Endothelial cell of umbilical vein (primary cell): ENCODE results near the gene FOXRED2. TPM values are rescaled to one million over a fixed set of nuclear protein-coding genes. Genes with fewer than 3 reads are reported as not detected.

ENCODE experiments used
- BruUV-seq: library from RNA; stranded (reverse); fragments of 400-500 nt; replicated peaks from 2 replicates; lab custom pipeline; 2021; lab: Mats Ljungman, UMichigan
- CTCF ChIA-PET: fragments of 300-600, 350-600 bp; sonication (Branson Sonifier 250); formaldehyde crosslinking; loops from one replicate; lab custom pipeline; 2021; ENCODE audit warnings: antibody characterized with exemption, inconsistent platforms; lab: Charles Lee
- POLR2A ChIA-PET: fragments of 300-600, 350-600 bp; sonication (Branson Sonifier 250); formaldehyde crosslinking; loops from one replicate; lab custom pipeline; 2021; ENCODE audit warnings: antibody characterized with exemption, inconsistent platforms; lab: Charles Lee
- DNase-seq: peaks from one replicate; pipeline ENCODE4 v3.0.0-alpha.2; 2011; ENCODE audit warnings: low read depth, low spot score
- FAIRE-seq: peaks from 2 replicates; lab custom pipeline; 2011; peaks lifted over from hg19 to GRCh38; lab: Jason Lieb, UNC
- H2AFZ ChIP-seq: 2 replicates; pipeline ENCODE4 v1.6.0; 2012; ENCODE audit warnings: low read depth, low read length, control low read depth, inconsistent platforms
- H3K27ac ChIP-seq: 2 replicates; pipeline ENCODE4 v1.5.1; 2011; ENCODE audit warnings: low read depth, mild to moderate bottlenecking, control low read depth, low read length, moderate library complexity; ENCODE audit not compliant: insufficient read depth
- H3K27me3 ChIP-seq, 2 experiments: 2 replicates each; pipeline versions ENCODE4 v1.6.0 to v1.6.1; 2011; ENCODE audit warnings: low read length in 2 of 2, mixed read lengths in 1 of 2; ENCODE audit not compliant: control insufficient read depth in 2 of 2, insufficient read depth in 2 of 2
- H3K36me3 ChIP-seq, 2 experiments: 2 replicates in 1 of 2; 3 replicates in 1 of 2; pipeline ENCODE4 v1.5.1; 2011; ENCODE audit warnings: low read length in 2 of 2, mild to moderate bottlenecking in 1 of 2, moderate library complexity in 1 of 2; ENCODE audit not compliant: control insufficient read depth in 2 of 2, insufficient read depth in 2 of 2; ENCODE audit errors: extremely low read depth in 1 of 2
- H3K4me1 ChIP-seq: 3 replicates; pipeline ENCODE4 v1.5.1; 2011; ENCODE audit warnings: mild to moderate bottlenecking, low read length; ENCODE audit not compliant: control insufficient read depth, insufficient read depth; ENCODE audit errors: extremely low read depth
- H3K4me2 ChIP-seq: 2 replicates; pipeline ENCODE4 v1.6.1; 2011; ENCODE audit warnings: low read length, control low read depth, mixed read lengths; ENCODE audit not compliant: insufficient read depth
- H3K4me3 ChIP-seq, 3 experiments: fragments of 200-600 bp in 1 of 3; sonication (generic), shearing (Covaris generic) in 1 of 3; replicated peaks in 1 of 3; 2 replicates each; pipeline ENCODE4 v1.5.1; 2011 to 2016; ENCODE audit warnings: control low read depth in 3 of 3, low read length in 3 of 3, mild to moderate bottlenecking in 2 of 3, inconsistent platforms in 1 of 3, low read depth in 1 of 3, moderate library complexity in 1 of 3; ENCODE audit not compliant: insufficient read depth in 1 of 3
- H3K79me2 ChIP-seq: 2 replicates; pipeline ENCODE4 v1.6.0; 2012; ENCODE audit warnings: low read length, inconsistent platforms; ENCODE audit not compliant: control insufficient read depth, insufficient read depth
- H3K9ac ChIP-seq: replicated peaks from 2 replicates; pipeline ENCODE3; 2011; ENCODE audit warnings: low read length, control low read depth; ENCODE audit not compliant: insufficient read depth; ENCODE audit errors: extremely low read depth
- H3K9me1 ChIP-seq: replicated peaks from 3 replicates; pipeline ENCODE4 v1.6.0; 2011; ENCODE audit warnings: mild to moderate bottlenecking, low read length; ENCODE audit not compliant: control insufficient read depth, insufficient read depth; ENCODE audit errors: extremely low read depth
- H3K9me3 ChIP-seq: replicated peaks from 2 replicates; pipeline ENCODE4 v1.5.1; 2012; ENCODE audit warnings: low read length, inconsistent platforms; ENCODE audit not compliant: control insufficient read depth, insufficient read depth
- H4K20me1 ChIP-seq: replicated peaks from 2 replicates; pipeline ENCODE3; 2011; ENCODE audit warnings: mild to moderate bottlenecking, low read length; ENCODE audit not compliant: control insufficient read depth, insufficient read depth; ENCODE audit errors: extremely low read depth
- FOS ChIP-seq: IDR thresholded peaks from 2 replicates; pipeline ENCODE4 v1.6.1; 2011; ENCODE audit warnings: mild to moderate bottlenecking, low read length, moderate library complexity, borderline replicate concordance; ENCODE audit not compliant: insufficient read depth
- GATA2 ChIP-seq: IDR thresholded peaks from 2 replicates; pipeline ENCODE4 v1.7.0; 2011; ENCODE audit warnings: low read depth, mild to moderate bottlenecking, moderate library complexity, mixed read lengths, low read length; ENCODE audit not compliant: insufficient read length, insufficient read depth
- JUN ChIP-seq: IDR thresholded peaks from 2 replicates; pipeline ENCODE4 v1.6.1; 2011; ENCODE audit warnings: borderline replicate concordance, low read depth; ENCODE audit not compliant: insufficient read length, insufficient read depth
- MYC ChIP-seq: IDR thresholded peaks from one replicate; pipeline ENCODE4 v1.6.1; 2011; ENCODE audit warnings: mild to moderate bottlenecking, low read depth, low read length
- POLR2A ChIP-seq: IDR thresholded peaks from 2 replicates; pipeline ENCODE4 v1.6.1; 2012; ENCODE audit warnings: low read depth, mild to moderate bottlenecking, control low read depth, low read length
- POLR2AphosphoS5 ChIP-seq: IDR thresholded peaks from 2 replicates; pipeline ENCODE4 v1.6.1; 2012; ENCODE audit warnings: low read depth, mild to moderate bottlenecking, control low read depth, low read length, moderate library complexity; ENCODE audit not compliant: insufficient read depth
- dilution Hi-C: fragments of 300-500 bp; cut with MboI; formaldehyde crosslinking; loops from one replicate; pipeline ENCODE4 v1.15.0; 2019; ENCODE audit warnings: low sequenced_read_pairs; ENCODE audit not compliant: extremely low pct_ligation_motif_present
- intact Hi-C: fragments of 100-400 bp; cut with micrococcal nuclease; formaldehyde crosslinking; loops from one replicate; pipeline ENCODE4 v1.10.0; 2022
- polyA plus RNA-seq, 4 experiments: library from polyadenylated mRNA; depleted of rRNA in 3 of 4; stranded (reverse) in 3 of 4; unstranded in 1 of 4; fragments of >200 nt; gene quantifications; 2 replicates each; pipeline versions ENCODE4 v1.2.1 to v1.2.3, GENCODE V29; 2011 to 2012; ENCODE audit warnings: missing spikeins in 1 of 4
- total RNA-seq: library from RNA; stranded (reverse); gene quantifications from 2 replicates; pipeline ENCODE4 v1.2.3, GENCODE V29; 2021
- TF ChIP-seq, protein P1 (sequence below): IDR thresholded peaks from 2 replicates; pipeline ENCODE4 v1.6.1; 2011; ENCODE audit not compliant: insufficient read depth, insufficient read length

FOXRED2 gene
- total and polyA plus RNA-seq, 2 donors (not counting 3 experiments of a cell fraction or from before 2014, with no cell fraction given): 8.4 to 20.4 TPM

DNA sequence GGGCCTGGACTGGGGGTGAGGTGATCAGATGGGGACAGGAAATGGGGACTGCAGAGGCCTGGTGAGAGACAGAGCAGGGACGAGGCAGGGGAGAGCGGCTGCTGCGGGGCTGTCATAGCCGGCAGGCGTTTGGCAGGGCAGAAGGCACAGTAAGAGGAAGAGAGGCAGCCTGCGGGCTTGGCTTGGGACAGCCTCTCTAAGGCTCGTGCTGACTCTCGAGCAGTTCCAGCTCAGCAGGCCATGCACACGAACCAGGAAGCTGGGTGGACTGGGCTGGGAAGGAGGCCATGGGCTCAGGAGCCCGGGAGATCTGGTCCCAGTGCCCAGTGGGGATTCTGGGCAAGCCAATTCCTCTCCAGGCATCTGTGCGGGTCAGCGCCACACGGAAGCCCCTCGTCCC lies 41.8 kb upstream of the FOXRED2 start:
- H3K79me2 ChIP-seq: no peaks in the 10 kb centered on the region
- no peak overlapping the region for H3K4me3 ChIP-seq
- H4K20me1 ChIP-seq: no peaks in the 10 kb centered on the region
- DNase-seq: no peak
- H3K27ac ChIP-seq: no peak overlapping the region
- H3K4me1 ChIP-seq: peaks cover 15% of the 10 kb centered on the region
- BruUV-seq: no TSS peak
- ChIA-PET POLR2A (no interaction called here), CTCF (interaction anchor here (0.6 to 6.0 kb wide), 3 partner anchors 261 to 308 kb away, joined by 3 to 116 read pairs (median 21); no protein-coding TSS in a partner anchor)
- H2AFZ ChIP-seq: no peak overlapping the region
- intact Hi-C loops: no loop called here
- H3K9me1 ChIP-seq: no peaks in the 10 kb centered on the region
- H3K9me3 ChIP-seq: no peaks in the 10 kb centered on the region
- H3K9ac ChIP-seq: no peak overlapping the region
- no peaks in the 10 kb centered on the region for H3K36me3 ChIP-seq
- no peak overlapping the region for H3K4me2 ChIP-seq
- FAIRE-seq: no peak
- peaks cover 4 to 5% of the 10 kb centered on the region in 2 experiments for H3K27me3 ChIP-seq
- dilution Hi-C loops: no loop called here
- TF ChIP-seq MYC (no peak), FOS (no peak), POLR2AphosphoS5 (no peak)
- TF ChIP-seq, protein P1, sequence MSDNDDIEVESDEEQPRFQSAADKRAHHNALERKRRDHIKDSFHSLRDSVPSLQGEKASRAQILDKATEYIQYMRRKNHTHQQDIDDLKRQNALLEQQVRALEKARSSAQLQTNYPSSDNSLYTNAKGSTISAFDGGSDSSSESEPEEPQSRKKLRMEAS: no peak

DNA sequence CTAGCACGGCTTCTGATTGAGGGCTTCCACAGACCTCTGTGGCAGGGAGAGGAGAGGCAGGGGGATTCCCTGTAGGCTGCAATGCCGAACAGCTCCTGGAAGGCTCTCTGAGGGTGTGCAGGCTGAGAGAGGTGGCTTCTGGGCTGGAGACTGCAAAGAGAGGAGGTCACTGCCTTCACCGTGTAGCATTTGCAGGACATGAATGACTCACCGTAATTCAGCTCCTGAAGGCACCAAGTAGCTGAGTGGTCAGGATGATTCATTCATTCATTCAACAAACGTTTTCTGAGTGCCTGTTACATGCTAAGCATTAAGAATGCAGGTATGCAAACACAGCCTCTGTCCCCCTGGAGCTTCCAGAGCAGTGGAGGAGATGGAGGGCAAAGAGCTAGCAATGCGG lies 40.1 kb upstream of the FOXRED2 start:
- FAIRE-seq: peak; percentile 92
- Histone ChIP-seq H3K79me2 (no peaks in the 10 kb centered on the region), H3K4me3 (no peak overlapping the region), H3K4me2 (no peak overlapping the region), H3K27ac (no peak overlapping the region), H3K27me3 (peaks cover 4 to 5% of the 10 kb centered on the region in 2 experiments), H3K9ac (no peak overlapping the region), H4K20me1 (no peaks in the 10 kb centered on the region), H3K9me3 (no peaks in the 10 kb centered on the region), H3K4me1 (peaks cover 20% of the 10 kb centered on the region), H3K9me1 (no peaks in the 10 kb centered on the region), H2AFZ (no peak overlapping the region), H3K36me3 (no peaks in the 10 kb centered on the region)
- TF ChIP-seq JUN (peak; percentile 53), POLR2A (no peak), FOS (peak; percentile 83), GATA2 (no peak)
- intact Hi-C loops: loop anchor here (1.0 kb wide), 3 partner anchors 229 to 309 kb away; partner anchors contain the start of gene IFT27
- ChIA-PET CTCF (interaction anchor here (0.6 to 6.0 kb wide), 23 partner anchors 8 to 653 kb away, joined by 3 to 116 read pairs (median 4); partner anchors contain the start of genes KCTD17 and NCF4), POLR2A (interaction anchor here (0.8 kb wide), 1 partner anchor 18 kb away, joined by 3 read pairs; the partner anchor contains the start of gene EIF3D)
- no TSS peak for BruUV-seq
- peak; percentile 15 for DNase-seq
- dilution Hi-C loops: no loop called here
